Lower leg skin (tissue), 4 donors: Measurements from ENCODE around the gene CSNK1A1. TPM values are rescaled to one million over a fixed set of nuclear protein-coding genes. Genes with fewer than 3 reads are reported as not detected.

Experiments
- DNase-seq, 2 donors: peaks; one replicate each; pipeline ENCODE4 v3.0.0-alpha.2; 2019; ENCODE audit warnings: low spot score in 2 of 2
- H3K4me3 ChIP-seq: fragments of 200-600 bp; sonication (generic); 2 replicates; pipeline ENCODE4 v1.5.1; 2017; ENCODE audit warnings: mild to moderate bottlenecking, low read depth; ENCODE audit not compliant: poor library complexity, severe bottlenecking
- POLR2A ChIP-seq, 2 donors: fragments of 450-650 bp; IDR thresholded peaks; one replicate each; pipeline ENCODE4 v1.6.1; 2016 to 2017; ENCODE audit warnings: antibody characterized with exemption in 2 of 2, mild to moderate bottlenecking in 1 of 2, moderate library complexity in 1 of 2
- WGBS, 2 donors: methylation state at CpG; one replicate each; pipeline ENCODE4 v1.1.5; 2018; 5-methylcytosine and 5-hydroxymethylcytosine counted together
- intact Hi-C: fragments of 100-400 bp; cut with DNase I; formaldehyde crosslinking; loops from one replicate; pipeline ENCODE4 v1.15.0; 2023; ENCODE audit warnings: low total_unique reads
- total RNA-seq, 4 donors: library from RNA; depleted of rRNA; stranded (reverse); fragments of >200 nt; gene quantifications; one replicate each; pipeline ENCODE4 v1.1.0, GENCODE V29; 2016
- TF ChIP-seq, protein P1 (sequence below), 3 donors: fragments of 450-650 bp; IDR thresholded peaks; one replicate each; pipeline ENCODE4 v1.5.1; 2016; ENCODE audit warnings: antibody characterized with exemption in 3 of 3, mild to moderate bottlenecking in 3 of 3, moderate library complexity in 2 of 3

CSNK1A1 gene
- total RNA-seq, 4 donors from 2014 or later = 270 to 297 (median 282) TPM

DNA sequence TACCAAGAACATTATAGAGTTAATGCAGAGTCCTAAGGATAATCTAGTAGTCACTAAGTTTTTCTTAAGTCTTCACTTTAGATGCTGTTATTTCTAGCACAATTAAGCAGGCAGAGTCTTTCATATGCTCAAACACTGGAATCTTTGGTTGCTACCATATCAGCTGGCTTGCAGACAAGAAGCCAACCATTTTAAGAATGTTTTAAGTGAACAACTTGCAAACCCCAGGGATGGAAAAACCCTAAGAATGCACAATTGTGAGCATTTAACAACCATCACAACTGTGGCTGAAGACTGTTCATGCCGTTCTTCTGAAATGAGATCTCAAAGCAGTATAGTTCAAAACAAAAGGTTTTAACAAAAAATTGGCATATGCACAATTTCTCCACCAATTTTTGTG, 55.1 kb downstream of the CSNK1A1 start:
- TF ChIP-seq, protein P1, sequence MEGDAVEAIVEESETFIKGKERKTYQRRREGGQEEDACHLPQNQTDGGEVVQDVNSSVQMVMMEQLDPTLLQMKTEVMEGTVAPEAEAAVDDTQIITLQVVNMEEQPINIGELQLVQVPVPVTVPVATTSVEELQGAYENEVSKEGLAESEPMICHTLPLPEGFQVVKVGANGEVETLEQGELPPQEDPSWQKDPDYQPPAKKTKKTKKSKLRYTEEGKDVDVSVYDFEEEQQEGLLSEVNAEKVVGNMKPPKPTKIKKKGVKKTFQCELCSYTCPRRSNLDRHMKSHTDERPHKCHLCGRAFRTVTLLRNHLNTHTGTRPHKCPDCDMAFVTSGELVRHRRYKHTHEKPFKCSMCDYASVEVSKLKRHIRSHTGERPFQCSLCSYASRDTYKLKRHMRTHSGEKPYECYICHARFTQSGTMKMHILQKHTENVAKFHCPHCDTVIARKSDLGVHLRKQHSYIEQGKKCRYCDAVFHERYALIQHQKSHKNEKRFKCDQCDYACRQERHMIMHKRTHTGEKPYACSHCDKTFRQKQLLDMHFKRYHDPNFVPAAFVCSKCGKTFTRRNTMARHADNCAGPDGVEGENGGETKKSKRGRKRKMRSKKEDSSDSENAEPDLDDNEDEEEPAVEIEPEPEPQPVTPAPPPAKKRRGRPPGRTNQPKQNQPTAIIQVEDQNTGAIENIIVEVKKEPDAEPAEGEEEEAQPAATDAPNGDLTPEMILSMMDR (IDR thresholded peaks at IDR 0.05) = no peak
- no peak for TF ChIP-seq POLR2A (IDR thresholded peaks at IDR 0.05)
- H3K4me3 ChIP-seq = no peak overlapping the region
- intact Hi-C loops = no loop called here
- 86% methylated on average over 1 of the region's 1 CpG for WGBS, 2 donors
- no peak for DNase-seq

DNA sequence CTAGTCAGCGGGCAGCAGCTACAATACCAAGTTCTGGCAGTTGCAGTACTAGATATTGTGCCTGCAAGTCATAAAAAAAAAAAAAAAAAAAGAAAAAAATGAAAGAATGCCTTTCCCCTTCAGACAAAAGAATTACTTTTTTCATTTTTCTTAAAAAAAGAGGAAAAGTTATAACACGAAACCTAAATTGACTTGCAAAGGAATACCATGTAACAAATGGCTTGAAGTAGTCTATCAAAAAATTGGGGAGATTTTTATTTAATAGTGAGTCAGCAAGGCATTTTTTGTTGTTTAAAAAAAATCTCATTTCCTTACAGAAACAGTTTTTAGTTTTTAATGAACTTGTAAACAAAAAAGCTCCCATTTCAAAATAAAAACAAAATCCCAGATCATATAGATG, 55.6 kb downstream of the CSNK1A1 start:
- intact Hi-C loops = no loop called here
- 80 to 81% methylated on average over 2 of the region's 2 CpGs for WGBS, 2 donors
- TF ChIP-seq, protein P1 (IDR thresholded peaks at IDR 0.05) = no peak
- TF ChIP-seq POLR2A (IDR thresholded peaks at IDR 0.05) = no peak
- no peak for DNase-seq
- H3K4me3 ChIP-seq = no peak overlapping the region

DNA sequence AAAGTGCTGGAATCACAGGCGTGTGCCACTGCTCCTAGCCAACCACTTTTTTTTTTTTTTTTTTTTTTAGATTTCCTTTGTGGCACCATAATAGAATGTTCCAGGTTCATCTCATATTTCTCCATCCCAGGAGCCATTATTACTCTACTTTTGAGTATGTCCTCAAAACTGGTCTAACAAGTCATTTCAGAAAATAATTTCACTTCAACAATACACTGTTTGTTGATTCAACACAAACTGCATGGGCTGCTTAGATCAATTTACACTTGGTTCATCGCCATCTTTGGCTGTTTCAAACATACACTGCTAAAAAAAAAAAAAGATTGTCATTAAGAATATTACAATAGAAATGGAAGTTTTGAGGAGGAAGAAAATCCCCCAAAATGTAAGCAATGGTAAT, 57.9 kb downstream of the CSNK1A1 start:
- no peak overlapping the region for H3K4me3 ChIP-seq
- intact Hi-C loops = no loop called here
- TF ChIP-seq, protein P1 (IDR thresholded peaks at IDR 0.05) = no peak
- no peak for TF ChIP-seq POLR2A (IDR thresholded peaks at IDR 0.05)
- DNase-seq = no peak
- WGBS, 2 donors = 61 to 66% methylated on average over 2 of the region's 2 CpGs

DNA sequence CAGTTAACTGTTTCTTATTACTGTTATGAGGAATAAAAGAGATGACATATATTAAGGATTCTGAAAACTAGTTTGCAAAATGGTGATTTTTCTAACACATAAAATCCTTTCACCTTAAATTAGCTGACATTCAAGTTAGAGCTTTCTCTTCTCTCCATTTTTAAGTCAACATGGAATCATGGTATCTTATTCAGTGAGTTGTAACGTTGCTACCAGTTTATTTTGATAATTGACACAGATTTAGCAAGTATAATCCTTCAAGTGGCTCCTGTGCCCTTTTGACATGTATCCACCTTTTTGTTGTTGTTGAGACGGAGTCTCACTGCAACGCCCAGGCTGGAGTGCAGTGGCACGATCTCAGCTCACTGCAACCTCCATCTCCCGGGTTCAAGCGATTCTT, 58.5 kb downstream of the CSNK1A1 start:
- intact Hi-C loops = no loop called here
- H3K4me3 ChIP-seq = no peak overlapping the region
- 76 to 86% methylated on average over 6 of the region's 6 CpGs for WGBS, 2 donors
- no peak for DNase-seq
- TF ChIP-seq, protein P1 (IDR thresholded peaks at IDR 0.05) = no peak
- TF ChIP-seq POLR2A (IDR thresholded peaks at IDR 0.05) = no peak

DNA sequence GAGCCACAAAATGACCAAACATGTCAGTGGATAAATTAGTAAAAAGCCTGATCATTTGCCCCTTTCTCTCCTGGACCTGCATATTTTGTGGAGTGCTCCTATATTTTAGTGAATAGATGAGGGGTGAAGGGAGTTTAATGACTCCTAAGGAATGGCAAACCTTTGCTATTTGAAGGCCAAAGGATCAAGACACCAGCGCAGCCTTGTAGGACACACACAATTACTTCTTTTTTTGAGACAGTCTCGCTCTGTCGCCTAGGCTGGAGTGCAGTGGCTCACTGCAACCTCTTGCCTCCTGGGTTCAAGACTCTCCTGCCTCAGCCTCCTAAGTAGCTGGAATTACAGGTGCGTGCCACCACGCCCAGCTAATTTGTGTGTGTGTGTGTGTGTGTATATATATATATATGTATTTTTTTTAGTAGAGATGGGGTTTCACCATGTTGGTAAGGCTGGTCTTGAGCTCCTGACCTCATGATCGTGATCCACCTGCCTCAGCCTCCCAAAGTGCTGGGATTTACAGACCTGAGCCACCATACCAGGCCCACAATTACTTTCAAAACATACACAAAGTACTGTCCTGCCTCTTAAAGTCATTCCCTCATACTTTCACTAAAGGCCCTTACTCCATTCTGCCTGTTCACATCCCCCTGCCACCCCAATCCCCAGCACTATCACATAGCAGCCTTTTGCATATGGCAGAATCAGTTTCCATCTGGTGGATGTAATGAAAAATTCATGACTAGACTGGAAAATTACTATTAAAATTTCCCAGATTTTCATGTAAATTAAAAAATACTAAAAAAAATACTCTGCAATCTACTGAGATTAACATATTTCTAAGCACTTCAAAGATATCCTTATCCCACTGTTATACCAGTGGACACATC, 60.4 kb downstream of the CSNK1A1 start:
- H3K4me3 ChIP-seq = no peak overlapping the region
- intact Hi-C loops = no loop called here
- no peak for DNase-seq
- TF ChIP-seq POLR2A (IDR thresholded peaks at IDR 0.05) = no peak
- TF ChIP-seq, protein P1 (IDR thresholded peaks at IDR 0.05) = no peak
- 87 to 92% methylated on average over 6 of the region's 6 CpGs for WGBS, 2 donors
